HepG2 (cell line): ENCODE measurements around the gene GPS1. TPM values are rescaled to one million over a fixed set of nuclear protein-coding genes. Genes with fewer than 3 reads are reported as not detected.

Experiments
- FOXC1 ChIP-seq: sonication (generic); formaldehyde crosslinking; IDR thresholded peaks from 2 replicates; pipeline ENCODE4 v1.8.0; 2022; ENCODE audit warnings: mild to moderate bottlenecking, missing genetic modification reagents, borderline replicate concordance
- HNRNPL ChIP-seq: fragments of 200-400 bp; formaldehyde crosslinking; IDR thresholded peaks from 2 replicates; pipeline ENCODE4 v1.6.1; 2017; ENCODE audit warnings: mild to moderate bottlenecking, low read depth, low read length
- HNRNPLL ChIP-seq: fragments of 200-400 bp; formaldehyde crosslinking; IDR thresholded peaks from 2 replicates; pipeline ENCODE4 v1.6.1; 2017; ENCODE audit warnings: mild to moderate bottlenecking, low read depth, low read length; ENCODE audit not compliant: poor library complexity, severe bottlenecking
- POLR2AphosphoS5 ChIP-seq: IDR thresholded peaks from 2 replicates; pipeline ENCODE4 v1.6.1; 2012; ENCODE audit warnings: low read depth, low read length
- REPIN1 ChIP-seq: sonication (generic); formaldehyde crosslinking; IDR thresholded peaks from 2 replicates; pipeline ENCODE4 v1.8.0; 2022; ENCODE audit warnings: missing genetic modification reagents, low read depth, mild to moderate bottlenecking, borderline replicate concordance
- TAF1 ChIP-seq: sonication (generic); formaldehyde crosslinking; IDR thresholded peaks from 2 replicates; pipeline ENCODE4 v1.4.0; 2020; ENCODE audit warnings: missing genetic modification reagents
- ZFX ChIP-seq: sonication (generic); formaldehyde crosslinking; IDR thresholded peaks from 2 replicates; pipeline ENCODE4 v1.4.0; 2020; ENCODE audit warnings: mild to moderate bottlenecking, low read depth, missing genetic modification reagents, moderate library complexity
- ZIK1 ChIP-seq: sonication (generic); formaldehyde crosslinking; IDR thresholded peaks from 2 replicates; pipeline ENCODE4 v1.5.0; 2020; ENCODE audit warnings: mild to moderate bottlenecking, low read depth, missing genetic modification reagents, borderline replicate concordance
- ZNF20 ChIP-seq: sonication (generic); formaldehyde crosslinking; IDR thresholded peaks from 2 replicates; pipeline ENCODE4 v1.4.0; 2020; ENCODE audit warnings: mild to moderate bottlenecking, moderate library complexity, missing genetic modification reagents
- ZNF274 ChIP-seq: sonication (generic); formaldehyde crosslinking; IDR thresholded peaks from 2 replicates; pipeline ENCODE4 v1.5.1; 2020; ENCODE audit warnings: mild to moderate bottlenecking, missing genetic modification reagents
- ZNF280B ChIP-seq: sonication (generic); formaldehyde crosslinking; IDR thresholded peaks from 2 replicates; pipeline ENCODE4 v1.5.0; 2020; ENCODE audit warnings: missing genetic modification reagents, mild to moderate bottlenecking, borderline replicate concordance
- ZNF3 ChIP-seq: IDR thresholded peaks from 2 replicates; pipeline ENCODE4 v1.7.0; 2017; ENCODE audit warnings: inconsistent platforms
- ZNF781 ChIP-seq: sonication (generic); formaldehyde crosslinking; IDR thresholded peaks from 2 replicates; pipeline ENCODE4 v1.5.1; 2020; ENCODE audit warnings: borderline replicate concordance, mild to moderate bottlenecking, missing genetic modification reagents; ENCODE audit errors: not compliant biosample characterization
- ZSCAN21 ChIP-seq: sonication (generic); formaldehyde crosslinking; IDR thresholded peaks from 2 replicates; pipeline ENCODE4 v1.8.0; 2022; ENCODE audit warnings: mild to moderate bottlenecking, missing genetic modification reagents, moderate library complexity, borderline replicate concordance
- polyA plus RNA-seq, 8 experiments: library from polyadenylated mRNA; depleted of rRNA in 3 of 8; stranded (reverse) in 7 of 8; unstranded in 1 of 8; fragments of >200 nt; fragmentation: Illumina TruSeq in 4 of 8; extraction: Trizol in 4 of 8; gene quantifications; 2 replicates each; pipeline versions ENCODE4 v1.2.1 to v1.2.3, GENCODE V29; 2011 to 2016; ENCODE audit warnings: low read depth in 4 of 8, missing spikeins in 1 of 8, mixed read lengths in 1 of 8; ENCODE audit not compliant: insufficient read depth in 1 of 8
- total RNA-seq, 5 experiments: library from RNA; depleted of rRNA; stranded (reverse); fragments of >200 nt; fragmentation: Illumina TruSeq; extraction: Trizol; gene quantifications; 2 replicates each; pipeline ENCODE4 v1.2.3, GENCODE V29; 2016; ENCODE audit warnings: low read depth in 1 of 5
- TF ChIP-seq, protein P1 (sequence below): sonication (generic); formaldehyde crosslinking; IDR thresholded peaks from 2 replicates; pipeline ENCODE4 v1.4.0; 2020; ENCODE audit warnings: mild to moderate bottlenecking, low read depth, missing genetic modification reagents
- TF ChIP-seq, protein P2 (sequence below): sonication (generic); formaldehyde crosslinking; IDR thresholded peaks from 2 replicates; pipeline ENCODE4 v1.4.0; 2020; ENCODE audit warnings: mild to moderate bottlenecking, missing genetic modification reagents, borderline replicate concordance
- TF ChIP-seq, protein P3 (sequence below): sonication (generic); formaldehyde crosslinking; IDR thresholded peaks from 2 replicates; pipeline ENCODE4 v1.5.0; 2020; ENCODE audit warnings: mild to moderate bottlenecking, missing genetic modification reagents

The GPS1 gene
- total and polyA plus RNA-seq, 2 of the 13 experiments (the other 11 are each of a cell fraction or from before 2014, with no cell fraction given): 124 to 128 TPM

- peak; percentile 66 for TF ChIP-seq ZNF781
- 0 out of 2 replicates have a peak, but pooled peaks have one; percentile 53 for TF ChIP-seq ZNF274 (CRISPR knock-in tag)
- TF ChIP-seq, protein P1, sequence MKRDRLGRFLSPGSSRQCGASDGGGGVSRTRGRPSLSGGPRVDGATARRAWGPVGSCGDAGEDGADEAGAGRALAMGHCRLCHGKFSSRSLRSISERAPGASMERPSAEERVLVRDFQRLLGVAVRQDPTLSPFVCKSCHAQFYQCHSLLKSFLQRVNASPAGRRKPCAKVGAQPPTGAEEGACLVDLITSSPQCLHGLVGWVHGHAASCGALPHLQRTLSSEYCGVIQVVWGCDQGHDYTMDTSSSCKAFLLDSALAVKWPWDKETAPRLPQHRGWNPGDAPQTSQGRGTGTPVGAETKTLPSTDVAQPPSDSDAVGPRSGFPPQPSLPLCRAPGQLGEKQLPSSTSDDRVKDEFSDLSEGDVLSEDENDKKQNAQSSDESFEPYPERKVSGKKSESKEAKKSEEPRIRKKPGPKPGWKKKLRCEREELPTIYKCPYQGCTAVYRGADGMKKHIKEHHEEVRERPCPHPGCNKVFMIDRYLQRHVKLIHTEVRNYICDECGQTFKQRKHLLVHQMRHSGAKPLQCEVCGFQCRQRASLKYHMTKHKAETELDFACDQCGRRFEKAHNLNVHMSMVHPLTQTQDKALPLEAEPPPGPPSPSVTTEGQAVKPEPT (CRISPR knock-in tag): no peak
- no peak for TF ChIP-seq ZNF20 (CRISPR knock-in tag)
- no peak for TF ChIP-seq ZNF3
- TF ChIP-seq, protein P2, sequence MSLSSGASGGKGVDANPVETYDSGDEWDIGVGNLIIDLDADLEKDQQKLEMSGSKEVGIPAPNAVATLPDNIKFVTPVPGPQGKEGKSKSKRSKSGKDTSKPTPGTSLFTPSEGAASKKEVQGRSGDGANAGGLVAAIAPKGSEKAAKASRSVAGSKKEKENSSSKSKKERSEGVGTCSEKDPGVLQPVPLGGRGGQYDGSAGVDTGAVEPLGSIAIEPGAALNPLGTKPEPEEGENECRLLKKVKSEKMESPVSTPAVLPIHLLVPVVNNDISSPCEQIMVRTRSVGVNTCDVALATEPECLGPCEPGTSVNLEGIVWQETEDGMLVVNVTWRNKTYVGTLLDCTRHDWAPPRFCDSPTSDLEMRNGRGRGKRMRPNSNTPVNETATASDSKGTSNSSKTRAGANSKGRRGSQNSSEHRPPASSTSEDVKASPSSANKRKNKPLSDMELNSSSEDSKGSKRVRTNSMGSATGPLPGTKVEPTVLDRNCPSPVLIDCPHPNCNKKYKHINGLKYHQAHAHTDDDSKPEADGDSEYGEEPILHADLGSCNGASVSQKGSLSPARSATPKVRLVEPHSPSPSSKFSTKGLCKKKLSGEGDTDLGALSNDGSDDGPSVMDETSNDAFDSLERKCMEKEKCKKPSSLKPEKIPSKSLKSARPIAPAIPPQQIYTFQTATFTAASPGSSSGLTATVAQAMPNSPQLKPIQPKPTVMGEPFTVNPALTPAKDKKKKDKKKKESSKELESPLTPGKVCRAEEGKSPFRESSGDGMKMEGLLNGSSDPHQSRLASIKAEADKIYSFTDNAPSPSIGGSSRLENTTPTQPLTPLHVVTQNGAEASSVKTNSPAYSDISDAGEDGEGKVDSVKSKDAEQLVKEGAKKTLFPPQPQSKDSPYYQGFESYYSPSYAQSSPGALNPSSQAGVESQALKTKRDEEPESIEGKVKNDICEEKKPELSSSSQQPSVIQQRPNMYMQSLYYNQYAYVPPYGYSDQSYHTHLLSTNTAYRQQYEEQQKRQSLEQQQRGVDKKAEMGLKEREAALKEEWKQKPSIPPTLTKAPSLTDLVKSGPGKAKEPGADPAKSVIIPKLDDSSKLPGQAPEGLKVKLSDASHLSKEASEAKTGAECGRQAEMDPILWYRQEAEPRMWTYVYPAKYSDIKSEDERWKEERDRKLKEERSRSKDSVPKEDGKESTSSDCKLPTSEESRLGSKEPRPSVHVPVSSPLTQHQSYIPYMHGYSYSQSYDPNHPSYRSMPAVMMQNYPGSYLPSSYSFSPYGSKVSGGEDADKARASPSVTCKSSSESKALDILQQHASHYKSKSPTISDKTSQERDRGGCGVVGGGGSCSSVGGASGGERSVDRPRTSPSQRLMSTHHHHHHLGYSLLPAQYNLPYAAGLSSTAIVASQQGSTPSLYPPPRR (CRISPR knock-in tag): peak; percentile 80
- peak; percentile 66; the same call in 1 of the 2 replicates for TF ChIP-seq REPIN1 (CRISPR knock-in tag)
- TF ChIP-seq ZSCAN21 (CRISPR knock-in tag): no peak
- TF ChIP-seq FOXC1 (CRISPR knock-in tag): peak; percentile 61; the same call in 1 of the 2 replicates
- TF ChIP-seq, protein P3, sequence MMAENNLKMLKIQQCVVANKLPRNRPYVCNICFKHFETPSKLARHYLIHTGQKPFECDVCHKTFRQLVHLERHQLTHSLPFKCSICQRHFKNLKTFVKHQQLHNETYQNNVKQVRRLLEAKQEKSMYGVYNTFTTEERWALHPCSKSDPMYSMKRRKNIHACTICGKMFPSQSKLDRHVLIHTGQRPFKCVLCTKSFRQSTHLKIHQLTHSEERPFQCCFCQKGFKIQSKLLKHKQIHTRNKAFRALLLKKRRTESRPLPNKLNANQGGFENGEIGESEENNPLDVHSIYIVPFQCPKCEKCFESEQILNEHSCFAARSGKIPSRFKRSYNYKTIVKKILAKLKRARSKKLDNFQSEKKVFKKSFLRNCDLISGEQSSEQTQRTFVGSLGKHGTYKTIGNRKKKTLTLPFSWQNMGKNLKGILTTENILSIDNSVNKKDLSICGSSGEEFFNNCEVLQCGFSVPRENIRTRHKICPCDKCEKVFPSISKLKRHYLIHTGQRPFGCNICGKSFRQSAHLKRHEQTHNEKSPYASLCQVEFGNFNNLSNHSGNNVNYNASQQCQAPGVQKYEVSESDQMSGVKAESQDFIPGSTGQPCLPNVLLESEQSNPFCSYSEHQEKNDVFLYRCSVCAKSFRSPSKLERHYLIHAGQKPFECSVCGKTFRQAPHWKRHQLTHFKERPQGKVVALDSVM (CRISPR knock-in tag): no peak
- TF ChIP-seq ZFX: peak; percentile 51
- peak; percentile 65 for TF ChIP-seq POLR2AphosphoS5
- TF ChIP-seq TAF1 (CRISPR knock-in tag): peak; percentile 96
- TF ChIP-seq ZNF280B (CRISPR knock-in tag): 0 out of 2 replicates have a peak, but pooled peaks have one; percentile 60
- TF ChIP-seq HNRNPL: peak; percentile 66
- peak; percentile 10 for TF ChIP-seq HNRNPLL
- TF ChIP-seq ZIK1 (CRISPR knock-in tag): peak; percentile 58; the same call in 1 of the 2 replicates
Measured at GRCh38 chr17:82022310-82022980, 29.3 kb upstream of the GPS1 start, which contains the start of gene CENPX (continued).
